IMR-90 (cell line): Measurements from ENCODE around the gene KRTAP4-16. TPM values are rescaled to one million over a fixed set of nuclear protein-coding genes. Genes with fewer than 3 reads are reported as not detected.

ENCODE experiments used
- ATAC-seq: fragments of 200-7000 bp; cut with Tn5 transposase; 2 replicates; pipeline ENCODE4 v1.9.1; 2020; ENCODE audit warnings: low read depth, mild to moderate bottlenecking, moderate library complexity
- BruUV-seq: library from RNA; stranded (reverse); fragments of 400-500 nt; replicated peaks from 2 replicates; lab custom pipeline; 2021; lab: Mats Ljungman, UMichigan
- CTCF ChIA-PET: fragments of 300-600 bp; formaldehyde crosslinking; extraction: SDS; loops from one replicate; lab custom pipeline; 2021; ENCODE audit warnings: antibody characterized with exemption; lab: Yijun Ruan, JAX
- POLR2A ChIA-PET: fragments of 300-600 bp; sonication (Branson Sonifier 250); formaldehyde crosslinking; loops from one replicate; lab custom pipeline; 2022; ENCODE audit warnings: antibody characterized with exemption; ENCODE audit not compliant: unreplicated experiment; lab: Charles Lee
- DNase-seq: peaks from one replicate; pipeline ENCODE4 v3.0.0; 2013
- H2AFZ ChIP-seq: replicated peaks from 2 replicates; pipeline ENCODE3; 2013; ENCODE audit warnings: low read length, mild to moderate bottlenecking; ENCODE audit not compliant: poor library complexity
- H2AK5ac ChIP-seq: 2 replicates; pipeline ENCODE4 v1.6.1; 2013; ENCODE audit warnings: low read depth, low read length, inconsistent platforms
- H2AK9ac ChIP-seq: replicated peaks from 2 replicates; pipeline ENCODE3; 2013; ENCODE audit warnings: mild to moderate bottlenecking, low read depth, low read length, moderate library complexity; ENCODE audit not compliant: poor library complexity
- H2BK120ac ChIP-seq: 2 replicates; pipeline ENCODE4 v1.6.1; 2013; ENCODE audit warnings: low read depth, low read length, inconsistent platforms
- H2BK15ac ChIP-seq: 3 replicates; pipeline ENCODE4 v1.6.1; 2013; ENCODE audit warnings: low read depth, low read length, inconsistent platforms
- H2BK20ac ChIP-seq: 2 replicates; pipeline ENCODE4 v1.6.1; 2013; ENCODE audit warnings: low read depth, mild to moderate bottlenecking, inconsistent platforms, low read length, moderate library complexity
- H2BK5ac ChIP-seq: 2 replicates; pipeline ENCODE4 v1.6.1; 2013; ENCODE audit warnings: mild to moderate bottlenecking, low read depth, low read length, inconsistent platforms; ENCODE audit not compliant: poor library complexity, severe bottlenecking
- H3K14ac ChIP-seq: replicated peaks from 2 replicates; pipeline ENCODE4 v1.6.1; 2013; ENCODE audit warnings: low read depth, low read length, inconsistent platforms
- H3K18ac ChIP-seq: 2 replicates; pipeline ENCODE4 v1.6.1; 2013; ENCODE audit warnings: low read depth, low read length, control low read depth
- H3K23ac ChIP-seq: 2 replicates; pipeline ENCODE4 v1.6.1; 2013; ENCODE audit warnings: low read depth, low read length, inconsistent platforms
- H3K27ac ChIP-seq: 2 replicates; pipeline ENCODE4 v1.5.1; 2013; ENCODE audit warnings: mild to moderate bottlenecking, control low read depth, low read length; ENCODE audit not compliant: insufficient read depth
- H3K27me3 ChIP-seq: 2 replicates; pipeline ENCODE4 v1.6.1; 2013; ENCODE audit warnings: low read length; ENCODE audit not compliant: control insufficient read depth, insufficient read depth
- H3K36me3 ChIP-seq: 2 replicates; pipeline ENCODE4 v1.6.1; 2013; ENCODE audit warnings: low read length, mixed read lengths; ENCODE audit not compliant: control insufficient read depth, insufficient read depth
- H3K4ac ChIP-seq: 2 replicates; pipeline ENCODE4 v1.6.1; 2013; ENCODE audit warnings: low read depth, low read length, inconsistent platforms
- H3K4me1 ChIP-seq: 2 replicates; pipeline ENCODE4 v1.6.1; 2013; ENCODE audit warnings: low read length, mixed read lengths; ENCODE audit not compliant: control insufficient read depth, insufficient read depth
- H3K4me2 ChIP-seq: 2 replicates; pipeline ENCODE4 v1.6.1; 2013; ENCODE audit warnings: low read depth, mild to moderate bottlenecking, control low read depth, low read length, moderate library complexity
- H3K4me3 ChIP-seq: 2 replicates; pipeline ENCODE4 v1.5.1; 2013; ENCODE audit warnings: low read depth, mild to moderate bottlenecking, control low read depth, low read length, moderate library complexity; ENCODE audit not compliant: insufficient read depth
- H3K56ac ChIP-seq: 2 replicates; pipeline ENCODE4 v1.6.1; 2013; ENCODE audit warnings: low read length, inconsistent platforms; ENCODE audit not compliant: insufficient read depth; ENCODE audit errors: extremely low read depth
- H3K79me1 ChIP-seq, 2 experiments: 2 replicates each; pipeline ENCODE4 v1.6.1; 2013; ENCODE audit warnings: low read length in 2 of 2, inconsistent platforms in 1 of 2, low read depth in 1 of 2
- H3K9ac ChIP-seq: 2 replicates; pipeline ENCODE4 v1.6.1; 2013; ENCODE audit warnings: low read depth, low read length, control low read depth
- H3K9me1 ChIP-seq: 2 replicates; pipeline ENCODE4 v1.6.1; 2013; ENCODE audit warnings: low read length, inconsistent platforms; ENCODE audit not compliant: insufficient read depth
- H3K9me3 ChIP-seq: 2 replicates; pipeline ENCODE4 v1.6.1; 2013; ENCODE audit warnings: low read length; ENCODE audit not compliant: control insufficient read depth, insufficient read depth
- H4K20me1 ChIP-seq: 2 replicates; pipeline ENCODE4 v1.6.1; 2013; ENCODE audit warnings: low read length, inconsistent platforms; ENCODE audit not compliant: insufficient read depth
- H4K5ac ChIP-seq: 2 replicates; pipeline ENCODE4 v1.6.1; 2013; ENCODE audit warnings: mild to moderate bottlenecking, low read depth, low read length, control low read depth
- H4K8ac ChIP-seq, 2 experiments: 2 replicates each; pipeline ENCODE4 v1.6.1; 2013; ENCODE audit warnings: low read depth in 2 of 2, low read length in 2 of 2, control low read depth in 1 of 2, inconsistent platforms in 1 of 2
- H4K91ac ChIP-seq: 2 replicates; pipeline ENCODE4 v1.6.1; 2013; ENCODE audit warnings: low read depth, low read length, inconsistent platforms; ENCODE audit not compliant: insufficient read depth
- BHLHE40 ChIP-seq: fragments of 150-350 bp; IDR thresholded peaks from 2 replicates; pipeline ENCODE4 v1.6.1; 2016; ENCODE audit warnings: mild to moderate bottlenecking, low read depth, low read length
- CEBPB ChIP-seq: IDR thresholded peaks from 2 replicates; pipeline ENCODE4 v1.6.1; 2012; ENCODE audit warnings: low read depth, low read length, improper control_type of control experiment
- MAFK ChIP-seq: IDR thresholded peaks from 2 replicates; pipeline ENCODE4 v1.6.1; 2012; ENCODE audit warnings: low read depth, low read length, improper control_type of control experiment
- NFE2L2 ChIP-seq: fragments of 150-350 bp; IDR thresholded peaks from 2 replicates; pipeline ENCODE4 v1.6.1; 2016; ENCODE audit warnings: low read depth, mild to moderate bottlenecking, low read length
- POLR2A ChIP-seq: IDR thresholded peaks from 2 replicates; pipeline ENCODE4 v1.6.1; 2012; ENCODE audit warnings: mild to moderate bottlenecking, low read depth, low read length
- RCOR1 ChIP-seq: IDR thresholded peaks from 2 replicates; pipeline ENCODE4 v1.6.1; 2012; ENCODE audit warnings: mild to moderate bottlenecking, low read length, improper control_type of control experiment; ENCODE audit not compliant: insufficient replicate concordance
- SMC3 ChIP-seq: fragments of 150-350 bp; IDR thresholded peaks from 2 replicates; pipeline ENCODE4 v1.6.1; 2016; ENCODE audit warnings: low read depth, mild to moderate bottlenecking, antibody characterized with exemption, low read length, moderate library complexity
- WGBS, 2 experiments: methylation state at CpG; one replicate each; pipeline versions ENCODE4 v1.1.5 to v1.1.7; 2013; ENCODE audit warnings: missing lambda C conversion rate in 2 of 2; ENCODE audit not compliant: insufficient read length in 1 of 2; ENCODE audit errors: extremely low coverage in 2 of 2; 5-methylcytosine and 5-hydroxymethylcytosine counted together
- dilution Hi-C: fragments of 300-500 bp; cut with HindIII; formaldehyde crosslinking; loops from one replicate; pipeline ENCODE4 v1.14.3; 2018; ENCODE audit warnings: low sequenced_read_pairs; ENCODE audit not compliant: unreplicated experiment
- in situ Hi-C: fragments of 300-500 bp; cut with MboI; formaldehyde crosslinking; loops from 3 replicates; pipeline ENCODE4 v1.14.3; 2019; ENCODE audit warnings: low sequenced_read_pairs, inconsistent platforms, mixed read lengths
- intact Hi-C: fragments of 100-400 bp; cut with micrococcal nuclease; formaldehyde crosslinking; loops from 2 replicates; pipeline ENCODE4 v1.10.0; 2022
- polyA plus RNA-seq, 3 experiments: library from polyadenylated mRNA; depleted of rRNA; stranded (reverse); fragments of >200 nt; gene quantifications; 2 replicates each; pipeline ENCODE4 v1.2.3, GENCODE V29; 2012; ENCODE audit warnings: low replicate concordance in 1 of 3
- total RNA-seq: library from RNA; depleted of rRNA; stranded (reverse); fragments of >200 nt; gene quantifications from 2 replicates; pipeline ENCODE4 v1.2.3, GENCODE V29; 2012
- TF ChIP-seq, protein P1 (sequence below): conservative IDR thresholded peaks from 2 replicates; pipeline ENCODE4 v1.5.1; 2012; ENCODE audit warnings: mild to moderate bottlenecking, low read depth, low read length, improper control_type of control experiment

The KRTAP4-16 gene
- total and polyA plus RNA-seq, 2 of the 4 experiments (the other 2 are of a cell fraction), result not detected

- no peaks in the 10 kb centered on the region for H3K9me1 ChIP-seq
- H3K23ac ChIP-seq, result no peak overlapping the region
- no peak overlapping the region for H3K18ac ChIP-seq
- H3K79me1 ChIP-seq, result no peaks in the 10 kb centered on the region
- H4K5ac ChIP-seq, result no peak overlapping the region
- TF ChIP-seq BHLHE40, result no peak
- no peak for TF ChIP-seq CEBPB
- TF ChIP-seq POLR2A, result no peak
- TF ChIP-seq SMC3, result no peak
- TF ChIP-seq NFE2L2, result no peak
- TF ChIP-seq, protein P1, sequence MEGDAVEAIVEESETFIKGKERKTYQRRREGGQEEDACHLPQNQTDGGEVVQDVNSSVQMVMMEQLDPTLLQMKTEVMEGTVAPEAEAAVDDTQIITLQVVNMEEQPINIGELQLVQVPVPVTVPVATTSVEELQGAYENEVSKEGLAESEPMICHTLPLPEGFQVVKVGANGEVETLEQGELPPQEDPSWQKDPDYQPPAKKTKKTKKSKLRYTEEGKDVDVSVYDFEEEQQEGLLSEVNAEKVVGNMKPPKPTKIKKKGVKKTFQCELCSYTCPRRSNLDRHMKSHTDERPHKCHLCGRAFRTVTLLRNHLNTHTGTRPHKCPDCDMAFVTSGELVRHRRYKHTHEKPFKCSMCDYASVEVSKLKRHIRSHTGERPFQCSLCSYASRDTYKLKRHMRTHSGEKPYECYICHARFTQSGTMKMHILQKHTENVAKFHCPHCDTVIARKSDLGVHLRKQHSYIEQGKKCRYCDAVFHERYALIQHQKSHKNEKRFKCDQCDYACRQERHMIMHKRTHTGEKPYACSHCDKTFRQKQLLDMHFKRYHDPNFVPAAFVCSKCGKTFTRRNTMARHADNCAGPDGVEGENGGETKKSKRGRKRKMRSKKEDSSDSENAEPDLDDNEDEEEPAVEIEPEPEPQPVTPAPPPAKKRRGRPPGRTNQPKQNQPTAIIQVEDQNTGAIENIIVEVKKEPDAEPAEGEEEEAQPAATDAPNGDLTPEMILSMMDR, result no peak
- no peak for TF ChIP-seq RCOR1
- TF ChIP-seq MAFK, result no peak
- H4K91ac ChIP-seq, result no peak overlapping the region
- H3K4me1 ChIP-seq, result peaks cover 2% of the 10 kb centered on the region; the same call in 1 of the 2 replicates
- dilution Hi-C loops, result no loop called here
- POLR2A ChIA-PET, result no interaction called here
- H4K20me1 ChIP-seq, result no peaks in the 10 kb centered on the region
- no peak overlapping the region for H3K4ac ChIP-seq
- no CpG with 5 or more reads among the region's 1 CpG for WGBS, 2 experiments
- no peak overlapping the region for H3K4me3 ChIP-seq
- DNase-seq, result no peak
- H2AK9ac ChIP-seq, result no peak overlapping the region
- H2BK20ac ChIP-seq, result no peak overlapping the region
- no peak overlapping the region for H3K4me2 ChIP-seq
- intact Hi-C loops, result no loop called here
- BruUV-seq, result no TSS peak
- no peak overlapping the region for H2BK120ac ChIP-seq
- H3K27me3 ChIP-seq, result no peaks in the 10 kb centered on the region
- peaks cover 1% of the 10 kb centered on the region; the same call in 1 of the 2 replicates for H3K9me3 ChIP-seq
- no peak overlapping the region for H3K9ac ChIP-seq
- no peak overlapping the region for H2AFZ ChIP-seq
- H3K14ac ChIP-seq, result no peak overlapping the region
- H3K56ac ChIP-seq, result no peak overlapping the region
- H4K8ac ChIP-seq, result no peak overlapping the region; a peak in 1 of 4 replicates
- H2BK15ac ChIP-seq, result no peak overlapping the region
- no peak for ATAC-seq
- no peak overlapping the region for H2BK5ac ChIP-seq
- no peak overlapping the region for H3K27ac ChIP-seq
- CTCF ChIA-PET, result no interaction called here
- no peak overlapping the region for H2AK5ac ChIP-seq
- in situ Hi-C loops, result no loop called here
- no peaks in the 10 kb centered on the region for H3K36me3 ChIP-seq
Measured at GRCh38 chr17:41127371-41127770, 25.4 kb upstream of the KRTAP4-16 start.
